ENCODE measurements around the gene TADA2B.

DNA sequence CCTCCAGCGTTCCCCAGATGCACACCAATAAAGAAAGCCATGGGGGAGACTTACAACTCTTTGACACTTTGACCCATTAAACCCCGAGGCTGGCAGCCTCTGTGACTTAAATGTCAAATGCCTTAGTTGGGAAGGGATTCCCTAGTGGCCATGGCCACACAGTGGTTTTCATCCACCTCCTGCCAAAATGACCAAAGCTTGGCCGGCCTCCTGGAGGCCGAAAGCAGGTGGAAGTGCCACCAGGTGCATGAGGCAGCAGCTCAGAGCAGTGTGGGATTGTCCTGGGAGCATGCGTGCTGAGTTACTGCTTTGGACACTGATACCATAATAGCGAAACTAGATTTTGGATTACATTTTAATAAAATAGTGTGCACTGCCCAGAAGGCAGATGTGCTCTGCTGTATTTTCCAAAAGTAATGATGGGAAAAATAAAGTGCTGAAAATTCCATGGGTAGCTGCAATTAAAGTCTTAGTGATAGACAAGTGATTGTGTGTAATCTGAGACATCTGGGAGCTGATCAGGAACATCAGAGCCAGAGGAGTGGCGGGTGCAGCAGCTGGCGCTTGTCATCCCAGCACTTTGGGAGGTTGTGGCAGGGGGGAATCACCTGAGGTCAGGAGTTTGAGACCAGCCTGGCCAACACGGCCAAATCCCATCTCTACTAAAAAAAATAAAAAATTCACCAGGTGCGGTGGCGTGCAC is 39.8 kb upstream of the TADA2B start:
- no peak for TF ChIP-seq EZH2 (IDR thresholded peaks at IDR 0.05; ENCODE audit: insufficient read depth, poor library complexity, severe bottlenecking)
- no peak for TF ChIP-seq EZH2phosphoT487 (IDR thresholded peaks at IDR 0.05; ENCODE audit: insufficient read depth, low read depth)
